Measurements from ENCODE around the gene NUDT16L1.

Gene NUDT16L1

GRCh38 chr16:4713663-4714501, 20.5 kb downstream of the NUDT16L1 start:
- no peak for DNase-seq (ENCODE audit: low spot score)
- TF ChIP-seq, protein P1, sequence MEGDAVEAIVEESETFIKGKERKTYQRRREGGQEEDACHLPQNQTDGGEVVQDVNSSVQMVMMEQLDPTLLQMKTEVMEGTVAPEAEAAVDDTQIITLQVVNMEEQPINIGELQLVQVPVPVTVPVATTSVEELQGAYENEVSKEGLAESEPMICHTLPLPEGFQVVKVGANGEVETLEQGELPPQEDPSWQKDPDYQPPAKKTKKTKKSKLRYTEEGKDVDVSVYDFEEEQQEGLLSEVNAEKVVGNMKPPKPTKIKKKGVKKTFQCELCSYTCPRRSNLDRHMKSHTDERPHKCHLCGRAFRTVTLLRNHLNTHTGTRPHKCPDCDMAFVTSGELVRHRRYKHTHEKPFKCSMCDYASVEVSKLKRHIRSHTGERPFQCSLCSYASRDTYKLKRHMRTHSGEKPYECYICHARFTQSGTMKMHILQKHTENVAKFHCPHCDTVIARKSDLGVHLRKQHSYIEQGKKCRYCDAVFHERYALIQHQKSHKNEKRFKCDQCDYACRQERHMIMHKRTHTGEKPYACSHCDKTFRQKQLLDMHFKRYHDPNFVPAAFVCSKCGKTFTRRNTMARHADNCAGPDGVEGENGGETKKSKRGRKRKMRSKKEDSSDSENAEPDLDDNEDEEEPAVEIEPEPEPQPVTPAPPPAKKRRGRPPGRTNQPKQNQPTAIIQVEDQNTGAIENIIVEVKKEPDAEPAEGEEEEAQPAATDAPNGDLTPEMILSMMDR (IDR thresholded peaks at IDR 0.05; ENCODE audit: extremely low read depth, missing control alignments) = no peak

DNA sequence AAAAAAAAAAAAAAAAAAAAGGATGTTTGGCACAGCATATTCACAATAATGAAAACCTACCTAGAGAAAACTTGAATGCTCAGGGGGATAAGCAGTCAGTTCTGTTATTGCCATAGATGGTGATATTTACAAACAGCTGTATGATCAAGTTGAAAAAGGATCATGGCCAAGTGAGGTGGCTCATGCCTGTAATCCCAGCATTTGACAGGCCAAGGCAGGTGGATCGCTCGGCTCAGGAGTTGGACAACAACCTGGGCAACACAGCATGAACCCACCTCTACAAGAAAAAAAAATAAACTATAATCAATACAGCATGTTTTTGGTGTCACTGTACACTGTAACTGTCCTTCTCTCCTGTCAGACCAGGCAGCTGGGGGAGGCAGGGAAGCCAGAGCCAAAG, 21.6 kb downstream of the NUDT16L1 start:
- TF ChIP-seq, protein P1 (IDR thresholded peaks at IDR 0.05; ENCODE audit: extremely low read depth, missing control alignments) = no peak

GRCh38 chr16:4718466-4718865, 25.1 kb downstream of the NUDT16L1 start:
- TF ChIP-seq, protein P1 (IDR thresholded peaks at IDR 0.05; ENCODE audit: extremely low read depth, missing control alignments) = no peak
- no peak for DNase-seq (ENCODE audit: low spot score)

More for the DNA sequence above, 21.6 kb downstream of the NUDT16L1 start:
- DNase-seq (ENCODE audit: low spot score) = no peak

DNA sequence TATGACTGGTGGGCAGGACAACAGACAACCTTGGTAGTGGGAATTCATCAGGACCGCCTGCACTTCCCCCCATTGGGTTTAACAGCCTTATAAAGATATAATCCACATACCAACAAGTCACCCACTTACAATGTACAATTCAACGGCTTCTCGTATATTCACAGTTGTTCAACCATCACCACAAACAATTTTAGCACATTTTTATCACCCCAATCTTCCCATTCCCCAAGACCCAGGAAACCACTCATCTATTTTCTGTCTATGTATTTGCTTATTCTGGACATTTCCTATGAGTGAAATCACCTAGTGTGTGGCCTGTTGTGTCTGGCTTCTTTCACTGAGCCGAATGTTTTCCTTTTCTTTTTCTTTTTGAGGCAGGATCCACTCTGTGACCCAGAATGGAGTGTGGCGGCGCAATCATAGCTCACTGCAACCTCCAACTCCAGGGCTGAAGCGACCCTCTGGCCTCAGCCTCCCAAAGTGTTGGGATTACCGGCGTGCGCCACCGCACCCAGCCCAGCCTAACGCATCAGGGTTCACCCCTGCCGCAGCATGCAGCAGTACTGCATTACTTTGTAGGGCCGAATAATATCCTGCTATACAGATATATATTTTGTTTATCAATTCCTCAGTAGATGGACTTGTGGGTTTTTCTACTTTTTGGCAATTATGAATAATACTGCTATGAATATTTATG, 29.9 kb downstream of the NUDT16L1 start:
- TF ChIP-seq, protein P1 (IDR thresholded peaks at IDR 0.05; ENCODE audit: extremely low read depth, missing control alignments) = no peak

GRCh38 chr16:4724661-4725270, 31.4 kb downstream of the NUDT16L1 start:
- no peak for DNase-seq (ENCODE audit: low spot score)

More for the DNA sequence above, 29.9 kb downstream of the NUDT16L1 start:
- DNase-seq (ENCODE audit: low spot score) = no peak

DNA sequence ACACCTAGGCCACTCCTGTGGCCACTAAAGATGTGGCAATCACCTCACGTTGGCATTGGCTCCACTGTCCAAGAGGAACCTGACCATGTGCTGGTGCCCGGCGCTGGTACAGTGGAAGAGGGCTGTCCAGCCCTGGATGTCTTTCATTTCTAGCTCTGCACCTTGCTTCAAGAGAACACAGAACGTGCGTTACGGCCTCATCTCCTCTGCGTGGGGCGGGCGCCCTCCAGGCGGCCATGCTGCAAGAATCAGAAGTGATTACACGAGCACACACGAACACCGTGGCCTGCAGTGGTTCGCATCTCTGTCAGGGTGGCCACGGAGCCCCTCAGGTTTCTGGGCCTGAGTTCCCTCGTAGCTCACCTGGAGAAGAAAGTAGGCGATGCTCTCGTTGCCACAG, 33.3 kb downstream of the NUDT16L1 start:
- DNase-seq (ENCODE audit: low spot score) = no peak
- TF ChIP-seq, protein P1 (IDR thresholded peaks at IDR 0.05; ENCODE audit: extremely low read depth, missing control alignments) = no peak

More at GRCh38 chr16:4724661-4725270, 31.4 kb downstream of the NUDT16L1 start:
- TF ChIP-seq, protein P1 (IDR thresholded peaks at IDR 0.05; ENCODE audit: extremely low read depth, missing control alignments) = no peak

DNA sequence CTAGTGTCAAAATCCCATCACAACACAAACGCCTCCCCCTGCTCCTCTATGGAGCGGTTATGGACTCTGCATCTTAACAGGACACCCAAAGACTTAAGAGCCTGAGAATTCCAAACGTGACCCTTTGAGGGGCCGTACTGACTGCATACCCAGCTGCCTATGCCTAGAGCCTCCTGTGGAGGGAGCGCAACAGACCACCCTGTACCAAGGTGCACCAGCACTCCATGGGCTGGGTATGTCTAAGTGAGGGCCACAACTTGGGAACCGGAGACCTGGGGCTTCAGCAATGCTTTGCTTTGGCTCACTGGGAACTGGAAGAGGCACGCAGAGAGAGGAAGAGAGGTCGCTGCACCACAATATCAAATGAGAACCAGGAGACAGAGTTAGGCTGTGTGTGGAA, 35.3 kb downstream of the NUDT16L1 start:
- TF ChIP-seq, protein P1 (IDR thresholded peaks at IDR 0.05; ENCODE audit: extremely low read depth, missing control alignments) = no peak
- DNase-seq (ENCODE audit: low spot score) = no peak

Data from GM20000 (cell line).